NCI-H1436 (cell line): Measurements from ENCODE around the gene NDST3.
A peak's percentile ranks its signal among the peaks of the same experiment; 100 is the strongest.
"Not testable (repeated sequence)": the region's sequence is repeated elsewhere in the genome, so short reads cannot be mapped to it uniquely, and the experiment has no call there.

ENCODE experiments used
- DNase-seq: peaks from one replicate; lab custom pipeline; 2025; lab: John Stamatoyannopoulos, UW

NDST3 gene

DNA sequence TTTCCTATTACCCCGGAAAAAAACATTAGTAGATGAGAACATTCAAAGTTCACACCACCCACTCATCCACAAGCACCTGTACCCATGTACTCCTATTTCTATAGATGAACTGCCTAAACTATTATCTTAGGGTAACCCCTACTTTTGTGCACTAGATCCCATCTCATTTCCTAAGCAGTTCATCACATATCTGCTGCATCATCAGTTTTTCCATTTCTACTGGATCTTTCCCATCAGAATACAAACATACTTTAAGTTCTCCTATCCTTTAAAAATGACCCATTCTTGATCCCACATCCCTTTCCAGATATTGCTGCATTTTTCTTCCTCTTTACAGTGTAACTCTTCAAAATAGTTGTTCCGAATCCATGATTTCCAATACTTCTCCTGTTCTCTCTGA, 237.5 kb downstream of the NDST3 start:
- DNase-seq = no peak

- DNase-seq = no peak
These were observed 239.4 kb downstream of the NDST3 start for GRCh38 chr4:118273642-118274041.

- no peak for DNase-seq
These were observed 242.3 kb downstream of the NDST3 start for GRCh38 chr4:118276580-118276979.

DNA sequence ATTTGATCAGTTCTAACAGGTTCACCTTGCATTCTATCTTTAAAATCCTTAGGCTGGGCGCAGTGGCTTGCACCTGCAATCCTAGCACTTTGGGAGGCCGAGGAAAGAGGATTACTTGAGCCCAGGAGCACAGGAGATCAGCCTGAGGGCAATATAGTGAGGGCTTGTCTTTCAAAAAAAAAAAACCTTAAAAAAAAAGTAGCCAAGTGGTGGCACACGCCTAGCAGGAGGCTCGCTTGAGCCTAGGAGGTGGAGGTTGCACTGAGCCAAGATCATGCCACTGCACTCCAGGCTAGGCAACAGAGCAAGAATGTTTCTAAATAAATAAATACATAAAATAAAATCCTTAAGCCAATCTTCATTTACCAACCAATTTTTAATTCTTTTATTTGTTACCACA, 243.0 kb downstream of the NDST3 start:
- no peak for DNase-seq

GRCh38 chr4:118278473-118279274, 244.4 kb downstream of the NDST3 start:
- DNase-seq = peak; percentile 96

GRCh38 chr4:118279328-118279727, 245.0 kb downstream of the NDST3 start:
- no peak for DNase-seq

- DNase-seq = no peak
These were observed 245.7 kb downstream of the NDST3 start for GRCh38 chr4:118279920-118280432.

DNA sequence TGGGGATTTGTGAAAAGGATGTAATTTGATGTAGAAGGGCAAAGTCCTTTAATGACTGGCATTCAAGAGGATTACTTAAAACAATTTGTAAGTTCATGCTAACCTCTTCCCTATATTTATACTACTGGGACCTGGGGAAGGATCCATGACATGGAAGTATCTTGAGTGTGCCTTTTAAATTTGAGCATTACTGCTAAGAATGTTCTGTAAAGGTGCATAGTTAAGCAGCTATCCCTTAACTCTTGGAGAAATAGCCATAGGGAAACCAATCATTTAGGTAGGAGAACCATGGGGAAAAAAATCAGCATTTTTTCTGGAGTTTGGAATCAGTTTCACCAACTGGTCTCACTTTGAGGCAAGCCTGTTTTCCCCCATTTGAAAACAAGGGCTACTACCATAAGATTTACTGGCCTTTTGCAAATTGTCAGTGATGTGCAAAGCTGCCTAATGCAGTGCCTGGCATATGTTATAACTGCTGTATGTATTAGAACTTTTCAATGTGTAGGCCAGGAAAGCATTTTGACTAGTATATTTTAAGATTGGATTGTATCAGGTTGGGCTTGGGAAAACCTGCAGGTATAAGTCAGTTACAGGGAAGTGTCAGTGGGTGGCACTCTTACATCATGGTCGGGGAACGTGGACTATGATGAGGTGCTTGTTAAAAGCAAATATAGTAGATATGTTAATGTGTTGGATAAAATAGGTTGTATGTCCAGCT, 246.4 kb downstream of the NDST3 start:
- peak; percentile 41 for DNase-seq

DNA sequence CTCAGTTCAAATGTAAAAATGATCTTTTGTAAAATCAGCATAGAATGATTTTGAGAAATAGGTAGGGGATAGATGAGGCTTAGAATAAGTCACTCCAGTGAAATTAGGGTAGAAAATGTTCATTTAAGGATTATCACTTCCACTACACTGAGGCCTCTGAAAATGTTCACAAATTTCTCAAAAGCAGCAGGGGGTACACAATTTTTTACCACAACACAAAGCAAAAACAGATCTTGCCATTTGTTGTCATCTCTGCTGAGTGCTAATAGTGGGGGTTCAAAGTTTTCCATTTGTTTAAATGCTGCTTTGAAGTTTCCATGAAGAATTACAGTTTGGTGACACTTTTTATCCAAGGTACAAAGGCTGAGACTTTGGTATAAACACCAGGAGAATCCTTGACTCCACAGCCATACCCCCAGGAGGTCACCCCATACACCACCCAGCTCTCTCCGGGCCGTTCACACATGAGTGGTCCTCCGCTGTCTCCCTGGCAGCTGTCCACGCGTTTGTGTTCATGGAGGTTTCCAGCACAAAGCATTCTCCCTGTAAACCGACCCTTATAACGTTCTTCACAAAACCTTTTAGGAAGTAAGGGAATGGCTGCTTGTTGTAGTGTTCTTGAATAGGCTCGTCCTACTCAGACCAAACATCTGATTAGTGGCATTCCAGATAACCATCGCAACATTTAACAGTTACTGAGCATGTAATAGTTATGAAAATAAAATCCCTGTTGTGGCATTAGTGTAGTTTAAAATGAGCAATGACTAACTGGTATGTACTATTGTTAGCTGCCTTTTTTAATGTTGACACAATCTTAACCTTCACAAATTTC, 247.5 kb downstream of the NDST3 start:
- DNase-seq = no peak

DNA sequence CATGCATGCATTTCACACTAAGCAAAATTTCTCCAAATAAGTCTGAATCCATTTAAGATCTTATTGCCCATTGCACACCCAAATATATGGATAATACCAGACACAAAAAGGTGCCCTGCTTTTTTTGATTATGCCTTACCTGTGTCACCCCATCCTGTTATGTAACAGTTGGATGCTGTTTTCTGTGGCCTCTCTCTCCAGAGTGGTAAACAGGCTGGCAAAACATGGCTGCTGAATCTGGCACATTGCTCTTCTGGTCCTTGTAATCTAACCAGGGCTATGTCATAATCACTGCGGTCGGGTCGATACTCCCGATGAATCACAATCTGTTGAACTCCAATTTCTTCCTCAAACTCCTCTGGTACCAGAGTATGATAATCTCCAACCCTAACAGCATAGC, 248.4 kb downstream of the NDST3 start:
- DNase-seq = no peak

DNA sequence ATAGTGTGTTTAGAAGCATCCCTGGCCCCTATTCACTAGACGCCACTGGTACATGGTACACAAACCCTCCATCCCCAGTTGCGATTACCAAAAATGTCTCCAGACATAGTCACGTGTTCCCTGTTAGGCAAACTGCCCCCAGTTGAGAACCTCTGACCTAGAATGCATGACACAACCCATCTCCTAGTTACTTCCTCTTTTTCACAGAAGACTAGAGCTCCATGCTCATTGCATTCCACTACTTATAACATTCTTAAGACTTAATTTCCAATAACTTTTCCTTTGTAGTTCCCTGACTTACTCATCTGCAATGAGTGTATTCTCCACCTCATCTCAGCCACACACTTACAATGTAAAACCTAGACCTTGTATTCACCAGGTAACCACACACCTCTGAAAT, 249.9 kb downstream of the NDST3 start:
- no peak for DNase-seq

DNA sequence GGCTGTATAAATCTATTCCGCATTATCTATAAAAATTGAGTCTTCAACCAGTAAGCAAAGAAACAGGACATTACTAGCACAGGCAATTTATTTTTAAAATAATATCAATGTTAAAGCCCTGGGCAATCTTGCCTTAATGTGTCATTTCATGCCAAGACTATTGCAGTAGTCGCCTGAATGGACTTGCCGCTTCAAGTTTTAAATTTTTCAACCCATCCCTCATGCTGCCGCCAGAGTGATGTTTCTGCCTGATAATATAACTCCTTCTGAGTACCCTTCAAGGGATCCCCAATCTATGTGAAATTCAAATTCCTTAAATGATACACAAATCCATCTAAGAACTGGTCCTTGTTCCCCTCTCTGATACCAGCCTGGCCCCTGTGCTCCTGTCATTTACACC, 251.6 kb downstream of the NDST3 start:
- no peak for DNase-seq

- DNase-seq = no peak
These were observed 252.4 kb downstream of the NDST3 start for GRCh38 chr4:118286685-118287084.

DNA sequence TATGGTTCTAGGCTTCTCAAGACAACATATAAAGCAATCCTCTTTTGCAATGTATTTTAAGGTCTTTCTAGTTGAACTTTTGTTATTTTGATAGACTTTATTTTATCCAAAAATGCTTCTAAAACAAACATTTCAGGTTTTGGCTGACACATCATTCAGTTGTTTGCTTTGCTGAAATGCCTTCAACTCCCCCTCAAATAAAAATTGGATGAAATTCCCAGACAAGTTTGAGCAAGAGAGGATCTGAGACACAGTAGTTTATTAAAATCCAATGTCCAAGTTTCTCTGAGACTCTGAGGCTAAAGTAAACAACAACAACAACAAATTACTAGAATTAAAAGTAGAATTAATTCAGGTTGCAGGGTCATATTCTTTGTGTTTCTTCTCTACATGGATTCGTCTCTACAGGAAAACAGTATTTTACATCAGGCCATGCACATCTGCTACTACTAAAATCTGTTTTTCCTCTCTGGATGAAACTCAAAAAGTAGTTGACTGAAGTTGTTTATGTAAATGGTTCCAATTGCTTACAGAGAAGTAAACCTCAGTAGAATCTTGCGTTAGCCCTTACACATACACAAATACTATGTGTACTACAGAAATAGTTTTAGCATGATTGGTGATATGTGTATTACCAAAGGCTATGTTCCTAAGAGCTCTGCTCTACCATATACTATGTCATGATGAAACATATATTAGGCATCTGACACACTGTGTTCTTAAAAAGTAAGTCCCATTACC, 253.6 kb downstream of the NDST3 start:
- no peak for DNase-seq

GRCh38 chr4:118289794-118290193, 255.5 kb downstream of the NDST3 start:
- DNase-seq = no peak

- DNase-seq = no peak
These were observed 256.7 kb downstream of the NDST3 start for GRCh38 chr4:118290951-118291350.

DNA sequence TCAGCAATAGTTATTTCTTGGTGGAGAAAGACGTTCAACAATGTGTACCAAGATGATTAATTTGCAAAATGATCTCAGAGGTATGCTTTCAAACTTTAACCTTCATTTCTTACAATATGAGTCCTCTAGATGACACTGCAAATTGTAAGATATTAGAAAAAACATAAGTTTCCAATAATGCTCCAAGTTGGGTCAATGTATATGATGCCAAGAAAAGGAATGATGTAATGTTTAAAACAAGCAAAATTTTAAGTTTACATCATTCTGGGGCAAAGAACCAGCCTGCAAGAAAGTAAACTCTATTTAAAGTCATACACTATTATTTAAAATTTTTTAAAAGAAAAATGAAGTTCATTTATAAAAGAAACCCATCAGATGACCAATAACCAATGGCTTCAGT, 262.4 kb downstream of the NDST3 start:
- no peak for DNase-seq

DNA sequence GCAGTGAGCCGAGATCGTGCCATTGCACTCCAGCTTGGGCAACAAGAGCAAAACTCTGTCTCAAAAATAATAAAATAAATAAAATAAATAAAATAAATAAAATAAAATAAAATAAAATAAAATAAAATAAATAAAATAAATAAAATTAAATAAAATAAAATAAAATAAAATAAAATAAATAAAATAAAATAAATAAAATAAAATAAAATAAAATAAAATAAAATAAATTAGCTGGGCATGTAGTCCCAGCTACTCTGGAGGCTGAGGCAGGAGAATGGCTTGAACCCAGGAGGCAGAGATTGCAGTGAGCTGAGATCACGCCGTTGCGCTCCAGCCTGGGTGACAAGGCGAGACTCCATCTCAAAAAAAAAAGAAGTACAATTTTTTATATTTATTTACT, 265.3 kb downstream of the NDST3 start:
- not testable (repeated sequence) for DNase-seq

DNA sequence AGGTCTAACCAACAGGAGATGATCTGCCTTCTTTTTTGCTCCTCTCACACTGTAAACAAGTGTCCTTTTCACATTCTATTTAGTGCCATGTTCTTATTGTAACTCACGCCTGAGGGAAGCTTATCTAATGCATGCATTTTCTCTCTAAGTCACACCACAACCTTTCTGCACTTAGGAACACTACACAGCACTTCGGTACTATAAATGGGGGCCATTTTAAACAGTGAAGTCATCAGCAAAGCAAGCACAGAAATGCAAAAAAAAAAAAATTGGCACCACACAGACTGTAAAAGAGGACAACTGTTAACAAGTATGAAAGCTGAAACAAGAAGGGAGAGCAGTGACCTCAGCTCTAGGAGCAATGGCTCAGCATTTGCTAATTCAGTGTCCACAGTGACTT, 273.4 kb downstream of the NDST3 start:
- no peak for DNase-seq
